Liver (tissue), 9 donors: Measurements from ENCODE around the gene TSPO2. TPM values are rescaled to one million over a fixed set of nuclear protein-coding genes. Genes with fewer than 3 reads are reported as not detected.

Experiments
- DNase-seq: peaks from one replicate; pipeline ENCODE4 v3.0.0-alpha.2; 2017; ENCODE audit warnings: low spot score
- H3K27ac ChIP-seq, 2 donors: one replicate each; pipeline ENCODE4 v1.7.0; 2013; ENCODE audit warnings: inconsistent platforms in 2 of 2, low read length in 2 of 2, control low read depth in 1 of 2, low read depth in 1 of 2, mild to moderate bottlenecking in 1 of 2
- H3K27me3 ChIP-seq, 4 donors: one replicate each; pipeline versions ENCODE4 v1.6.1 to v1.7.0; 2013; ENCODE audit warnings: low read length in 3 of 4, inconsistent platforms in 1 of 4, mild to moderate bottlenecking in 1 of 4, moderate library complexity in 1 of 4; ENCODE audit not compliant: control insufficient read depth in 4 of 4, insufficient read depth in 4 of 4
- H3K36me3 ChIP-seq, 4 donors: one replicate each; pipeline versions ENCODE4 v1.6.1 to v1.7.0; 2013; ENCODE audit warnings: low read length in 3 of 4, mild to moderate bottlenecking in 3 of 4, low read depth in 1 of 4, moderate library complexity in 1 of 4; ENCODE audit not compliant: control insufficient read depth in 4 of 4, insufficient read depth in 3 of 4
- H3K4me1 ChIP-seq, 4 donors: one replicate each; pipeline versions ENCODE4 v1.6.1 to v1.7.0; 2013; ENCODE audit warnings: low read length in 3 of 4, mild to moderate bottlenecking in 3 of 4, moderate library complexity in 1 of 4; ENCODE audit not compliant: control insufficient read depth in 4 of 4, insufficient read depth in 4 of 4
- H3K4me3 ChIP-seq, 3 donors: one replicate each; pipeline versions ENCODE4 v1.6.1 to v1.7.0; 2013; ENCODE audit warnings: low read length in 3 of 3, control low read depth in 1 of 3, low read depth in 1 of 3, mild to moderate bottlenecking in 1 of 3
- H3K9ac ChIP-seq, 2 donors: one replicate each; pipeline ENCODE4 v1.7.0; 2013; ENCODE audit warnings: low read length in 2 of 2, mild to moderate bottlenecking in 2 of 2, moderate library complexity in 2 of 2, control low read depth in 1 of 2, low read depth in 1 of 2
- H3K9me3 ChIP-seq, 4 donors: one replicate each; pipeline versions ENCODE4 v1.6.1 to v1.7.0; 2013; ENCODE audit warnings: low read length in 3 of 4; ENCODE audit not compliant: control insufficient read depth in 4 of 4
- EGR1 ChIP-seq, 2 donors: IDR thresholded peaks; 2 replicates each; pipeline ENCODE4 v1.6.1; 2016 to 2018; ENCODE audit warnings: antibody characterized with exemption in 2 of 2, low read depth in 2 of 2
- FOXA1 ChIP-seq: IDR thresholded peaks from 2 replicates; pipeline ENCODE4 v1.6.1; 2016; ENCODE audit warnings: antibody characterized with exemption
- FOXA2 ChIP-seq: IDR thresholded peaks from 2 replicates; pipeline ENCODE4 v1.6.1; 2016; ENCODE audit warnings: antibody characterized with exemption
- GABPA ChIP-seq, 2 donors: IDR thresholded peaks in 1 of 2; conservative IDR thresholded peaks in 1 of 2; 2 replicates each; pipeline ENCODE4 v1.6.1; 2016; ENCODE audit warnings: antibody characterized with exemption in 2 of 2, mild to moderate bottlenecking in 1 of 2, moderate library complexity in 1 of 2
- HNF4A ChIP-seq, 2 donors: conservative IDR thresholded peaks; 2 replicates each; pipeline ENCODE4 v1.6.1; 2016; ENCODE audit warnings: antibody characterized with exemption in 2 of 2, mild to moderate bottlenecking in 2 of 2
- HNF4G ChIP-seq: IDR thresholded peaks from 2 replicates; pipeline ENCODE4 v1.6.1; 2016; ENCODE audit warnings: antibody characterized with exemption
- JUND ChIP-seq, 2 donors: IDR thresholded peaks; 2 replicates each; pipeline ENCODE4 v1.6.1; 2016; ENCODE audit warnings: antibody characterized with exemption in 2 of 2
- NR2F2 ChIP-seq: IDR thresholded peaks from 2 replicates; pipeline ENCODE4 v1.6.1; 2016; ENCODE audit warnings: antibody characterized with exemption
- RAD21 ChIP-seq, 2 donors: IDR thresholded peaks; 2 replicates each; pipeline ENCODE4 v1.6.1; 2016; ENCODE audit warnings: antibody characterized with exemption in 2 of 2, mild to moderate bottlenecking in 2 of 2
- RXRA ChIP-seq, 2 donors: IDR thresholded peaks; 2 replicates each; pipeline ENCODE4 v1.6.1; 2017 to 2018; ENCODE audit warnings: antibody characterized with exemption in 2 of 2, mild to moderate bottlenecking in 1 of 2
- SP1 ChIP-seq: IDR thresholded peaks from 2 replicates; pipeline ENCODE4 v1.6.1; 2018; ENCODE audit warnings: antibody characterized with exemption, mild to moderate bottlenecking
- TAF1 ChIP-seq: conservative IDR thresholded peaks from 2 replicates; pipeline ENCODE4 v1.6.1; 2016; ENCODE audit warnings: antibody characterized with exemption, mild to moderate bottlenecking
- YY1 ChIP-seq: IDR thresholded peaks from 2 replicates; pipeline ENCODE4 v1.6.1; 2016; ENCODE audit warnings: antibody characterized with exemption, mild to moderate bottlenecking
- WGBS: extraction: QIAGEN DNeasy Blood & Tissue Kit; methylation state at CpG from one replicate; pipeline ENCODE4 v1.1.7; 2013; 5-methylcytosine and 5-hydroxymethylcytosine counted together
- polyA plus RNA-seq, 2 donors: library from polyadenylated mRNA; stranded (reverse) in 1 of 2; unstranded in 1 of 2; fragments of 200-250 nt in 1 of 2; fragments of >200 nt in 1 of 2; fragmentation: Nextera tagmentation in 1 of 2; extraction: Ambion mirVana in 1 of 2; gene quantifications; one replicate each; pipeline versions ENCODE4 v1.2.1 to v1.2.3, GENCODE V29; 2013 to 2015
- total RNA-seq, 2 donors: library from RNA; depleted of rRNA; stranded (reverse); fragments of >200 nt; gene quantifications; one replicate each; pipeline ENCODE4 v1.2.3, GENCODE V29; 2014
- TF ChIP-seq, protein P1 (sequence below): IDR thresholded peaks from 2 replicates; pipeline ENCODE4 v1.6.1; 2016; ENCODE audit warnings: antibody characterized with exemption
- TF ChIP-seq, protein P2 (sequence below): IDR thresholded peaks from 2 replicates; pipeline ENCODE4 v1.6.1; 2016; ENCODE audit warnings: antibody characterized with exemption
- TF ChIP-seq, protein P3 (sequence below): fragments of 150-350 bp; IDR thresholded peaks from 2 replicates; pipeline ENCODE4 v1.5.1; 2017; ENCODE audit warnings: improper control_type of control experiment, low read depth, low read length; ENCODE audit not compliant: missing input control
- TF ChIP-seq, protein P4 (sequence below): IDR thresholded peaks from 2 replicates; pipeline ENCODE4 v1.6.1; 2016; ENCODE audit warnings: antibody characterized with exemption, mild to moderate bottlenecking
- TF ChIP-seq, protein P5 (sequence below): IDR thresholded peaks from 2 replicates; pipeline ENCODE4 v1.6.1; 2016; ENCODE audit warnings: antibody characterized with exemption
- donor health status: healthy.
- donor health status: healthy.
- donor health status: healthy.
- donor health status: healthy.
- donor health status: healthy.

TSPO2 gene
- total and polyA plus RNA-seq, 4 donors: 0.25 to 64.9 (median 0.43) TPM

DNA sequence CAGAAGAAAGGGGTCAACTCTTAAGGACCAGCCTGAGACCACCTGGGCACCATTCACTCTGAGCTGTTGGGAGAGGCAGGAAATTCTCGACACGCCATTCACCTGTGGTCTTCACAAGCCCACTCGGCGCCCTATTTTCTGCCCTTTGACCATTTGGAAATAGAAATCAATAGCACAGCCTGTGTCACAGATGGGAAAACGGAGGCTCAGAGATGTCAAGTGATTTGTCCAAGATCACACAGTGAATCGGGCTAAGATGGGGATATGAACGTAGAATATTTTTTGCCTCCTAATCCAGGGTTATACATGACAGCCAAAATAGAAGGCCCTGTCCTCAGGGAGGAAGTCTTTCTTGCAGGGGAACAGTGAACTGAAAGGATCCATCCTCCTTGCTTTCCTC, 7.7 kb downstream of the TSPO2 start:
- Histone ChIP-seq H3K4me1 (peaks cover 6 to 23% (median 21%) of the 10 kb centered on the region in 4 donors), H3K4me3 (no peak overlapping the region), H3K27me3 (no peaks in the 10 kb centered on the region), H3K9ac (no peak overlapping the region), H3K27ac (no peak overlapping the region), H3K9me3 (no peaks in the 10 kb centered on the region), H3K36me3 (no peaks in the 10 kb centered on the region)
- no peak for DNase-seq
- 94% methylated on average over 7 of the region's 7 CpGs for WGBS
- TF ChIP-seq FOXA2: no peak
- TF ChIP-seq JUND (IDR thresholded peaks at IDR 0.05): no peak
- TF ChIP-seq GABPA (IDR thresholded peaks at IDR 0.05 in 1 of 2, conservative IDR thresholded peaks at IDR 0.05 in 1 of 2): no peak
- no peak for TF ChIP-seq RAD21 (IDR thresholded peaks at IDR 0.05)
- no peak for TF ChIP-seq TAF1
- TF ChIP-seq YY1: no peak
- TF ChIP-seq SP1: no peak
- TF ChIP-seq NR2F2: no peak
- TF ChIP-seq, protein P1, sequence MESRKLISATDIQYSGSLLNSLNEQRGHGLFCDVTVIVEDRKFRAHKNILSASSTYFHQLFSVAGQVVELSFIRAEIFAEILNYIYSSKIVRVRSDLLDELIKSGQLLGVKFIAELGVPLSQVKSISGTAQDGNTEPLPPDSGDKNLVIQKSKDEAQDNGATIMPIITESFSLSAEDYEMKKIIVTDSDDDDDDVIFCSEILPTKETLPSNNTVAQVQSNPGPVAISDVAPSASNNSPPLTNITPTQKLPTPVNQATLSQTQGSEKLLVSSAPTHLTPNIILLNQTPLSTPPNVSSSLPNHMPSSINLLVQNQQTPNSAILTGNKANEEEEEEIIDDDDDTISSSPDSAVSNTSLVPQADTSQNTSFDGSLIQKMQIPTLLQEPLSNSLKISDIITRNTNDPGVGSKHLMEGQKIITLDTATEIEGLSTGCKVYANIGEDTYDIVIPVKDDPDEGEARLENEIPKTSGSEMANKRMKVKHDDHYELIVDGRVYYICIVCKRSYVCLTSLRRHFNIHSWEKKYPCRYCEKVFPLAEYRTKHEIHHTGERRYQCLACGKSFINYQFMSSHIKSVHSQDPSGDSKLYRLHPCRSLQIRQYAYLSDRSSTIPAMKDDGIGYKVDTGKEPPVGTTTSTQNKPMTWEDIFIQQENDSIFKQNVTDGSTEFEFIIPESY: no peak

DNA sequence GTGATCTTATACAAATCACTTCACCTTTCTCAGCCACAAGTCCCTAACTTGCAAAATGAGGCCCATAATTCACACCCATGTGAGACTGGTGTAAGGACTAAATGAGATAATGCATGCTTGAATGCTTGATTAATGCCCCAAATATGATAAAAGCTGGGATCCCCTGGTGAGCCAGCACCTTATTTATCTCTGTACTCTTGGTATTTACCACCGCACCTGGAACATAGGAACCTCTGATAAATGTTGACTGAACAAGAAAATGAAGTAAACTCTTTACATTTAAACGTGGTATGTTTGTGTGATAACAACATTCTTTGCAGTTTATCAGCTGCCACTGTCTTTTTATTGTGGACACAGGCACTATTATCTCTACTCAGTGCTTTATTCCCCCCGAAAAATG, 8.3 kb downstream of the TSPO2 start:
- Histone ChIP-seq H3K9me3 (no peaks in the 10 kb centered on the region), H3K4me3 (no peak overlapping the region), H3K27ac (no peak overlapping the region), H3K9ac (no peak overlapping the region), H3K36me3 (peaks cover 0 to 1% (median 0%) of the 10 kb centered on the region in 4 donors), H3K27me3 (no peaks in the 10 kb centered on the region), H3K4me1 (peaks cover 6 to 18% (median 15%) of the 10 kb centered on the region in 4 donors)
- WGBS: 82% methylated on average over 3 of the region's 3 CpGs
- TF ChIP-seq EGR1 (IDR thresholded peaks at IDR 0.05; ENCODE audit: low read depth in 2 of 2) (no peak), HNF4G (no peak), SP1 (no peak), HNF4A (conservative IDR thresholded peaks at IDR 0.05) (no peak)
- TF ChIP-seq, protein P2, sequence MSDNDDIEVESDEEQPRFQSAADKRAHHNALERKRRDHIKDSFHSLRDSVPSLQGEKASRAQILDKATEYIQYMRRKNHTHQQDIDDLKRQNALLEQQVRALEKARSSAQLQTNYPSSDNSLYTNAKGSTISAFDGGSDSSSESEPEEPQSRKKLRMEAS: no peak
- DNase-seq: no peak

DNA sequence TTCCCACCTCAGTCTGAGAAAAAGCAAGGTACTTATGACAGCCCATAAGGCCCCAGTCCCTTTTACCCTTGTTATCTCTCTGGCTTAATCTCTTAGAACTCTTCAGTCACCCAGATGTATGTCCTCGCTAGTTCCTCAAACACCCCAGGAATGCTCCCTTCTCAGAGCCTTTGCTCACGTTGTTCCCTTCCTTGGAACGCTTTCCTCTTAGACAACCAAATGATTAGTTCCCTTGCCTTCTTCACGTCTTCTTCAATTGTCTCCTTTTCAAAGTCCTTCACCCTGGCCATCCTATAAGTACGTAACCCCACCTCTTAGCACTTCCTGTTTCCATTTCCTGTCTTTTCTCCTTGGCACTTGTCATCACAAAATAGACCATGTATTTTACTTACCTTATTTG, 9.6 kb downstream of the TSPO2 start:
- peaks cover 0 to 4% (median 3%) of the 10 kb centered on the region in 4 donors for H3K4me1 ChIP-seq
- 80% methylated on average over 5 of the region's 5 CpGs for WGBS

More for the DNA sequence above, 9.6 kb downstream of the TSPO2 start:
- H3K9me3 ChIP-seq: no peaks in the 10 kb centered on the region
- TF ChIP-seq GABPA (IDR thresholded peaks at IDR 0.05 in 1 of 2, conservative IDR thresholded peaks at IDR 0.05 in 1 of 2): no peak
- TF ChIP-seq, protein P3, sequence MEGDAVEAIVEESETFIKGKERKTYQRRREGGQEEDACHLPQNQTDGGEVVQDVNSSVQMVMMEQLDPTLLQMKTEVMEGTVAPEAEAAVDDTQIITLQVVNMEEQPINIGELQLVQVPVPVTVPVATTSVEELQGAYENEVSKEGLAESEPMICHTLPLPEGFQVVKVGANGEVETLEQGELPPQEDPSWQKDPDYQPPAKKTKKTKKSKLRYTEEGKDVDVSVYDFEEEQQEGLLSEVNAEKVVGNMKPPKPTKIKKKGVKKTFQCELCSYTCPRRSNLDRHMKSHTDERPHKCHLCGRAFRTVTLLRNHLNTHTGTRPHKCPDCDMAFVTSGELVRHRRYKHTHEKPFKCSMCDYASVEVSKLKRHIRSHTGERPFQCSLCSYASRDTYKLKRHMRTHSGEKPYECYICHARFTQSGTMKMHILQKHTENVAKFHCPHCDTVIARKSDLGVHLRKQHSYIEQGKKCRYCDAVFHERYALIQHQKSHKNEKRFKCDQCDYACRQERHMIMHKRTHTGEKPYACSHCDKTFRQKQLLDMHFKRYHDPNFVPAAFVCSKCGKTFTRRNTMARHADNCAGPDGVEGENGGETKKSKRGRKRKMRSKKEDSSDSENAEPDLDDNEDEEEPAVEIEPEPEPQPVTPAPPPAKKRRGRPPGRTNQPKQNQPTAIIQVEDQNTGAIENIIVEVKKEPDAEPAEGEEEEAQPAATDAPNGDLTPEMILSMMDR: no peak
- no peak for TF ChIP-seq EGR1 (IDR thresholded peaks at IDR 0.05; ENCODE audit: low read depth in 2 of 2)
- no peak for TF ChIP-seq YY1
- no peak for TF ChIP-seq RAD21 (IDR thresholded peaks at IDR 0.05)
- TF ChIP-seq, protein P1: no peak
- TF ChIP-seq, protein P4, sequence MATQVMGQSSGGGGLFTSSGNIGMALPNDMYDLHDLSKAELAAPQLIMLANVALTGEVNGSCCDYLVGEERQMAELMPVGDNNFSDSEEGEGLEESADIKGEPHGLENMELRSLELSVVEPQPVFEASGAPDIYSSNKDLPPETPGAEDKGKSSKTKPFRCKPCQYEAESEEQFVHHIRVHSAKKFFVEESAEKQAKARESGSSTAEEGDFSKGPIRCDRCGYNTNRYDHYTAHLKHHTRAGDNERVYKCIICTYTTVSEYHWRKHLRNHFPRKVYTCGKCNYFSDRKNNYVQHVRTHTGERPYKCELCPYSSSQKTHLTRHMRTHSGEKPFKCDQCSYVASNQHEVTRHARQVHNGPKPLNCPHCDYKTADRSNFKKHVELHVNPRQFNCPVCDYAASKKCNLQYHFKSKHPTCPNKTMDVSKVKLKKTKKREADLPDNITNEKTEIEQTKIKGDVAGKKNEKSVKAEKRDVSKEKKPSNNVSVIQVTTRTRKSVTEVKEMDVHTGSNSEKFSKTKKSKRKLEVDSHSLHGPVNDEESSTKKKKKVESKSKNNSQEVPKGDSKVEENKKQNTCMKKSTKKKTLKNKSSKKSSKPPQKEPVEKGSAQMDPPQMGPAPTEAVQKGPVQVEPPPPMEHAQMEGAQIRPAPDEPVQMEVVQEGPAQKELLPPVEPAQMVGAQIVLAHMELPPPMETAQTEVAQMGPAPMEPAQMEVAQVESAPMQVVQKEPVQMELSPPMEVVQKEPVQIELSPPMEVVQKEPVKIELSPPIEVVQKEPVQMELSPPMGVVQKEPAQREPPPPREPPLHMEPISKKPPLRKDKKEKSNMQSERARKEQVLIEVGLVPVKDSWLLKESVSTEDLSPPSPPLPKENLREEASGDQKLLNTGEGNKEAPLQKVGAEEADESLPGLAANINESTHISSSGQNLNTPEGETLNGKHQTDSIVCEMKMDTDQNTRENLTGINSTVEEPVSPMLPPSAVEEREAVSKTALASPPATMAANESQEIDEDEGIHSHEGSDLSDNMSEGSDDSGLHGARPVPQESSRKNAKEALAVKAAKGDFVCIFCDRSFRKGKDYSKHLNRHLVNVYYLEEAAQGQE: no peak
- TF ChIP-seq, protein P5, sequence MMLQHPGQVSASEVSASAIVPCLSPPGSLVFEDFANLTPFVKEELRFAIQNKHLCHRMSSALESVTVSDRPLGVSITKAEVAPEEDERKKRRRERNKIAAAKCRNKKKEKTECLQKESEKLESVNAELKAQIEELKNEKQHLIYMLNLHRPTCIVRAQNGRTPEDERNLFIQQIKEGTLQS: no peak
- TF ChIP-seq SP1: no peak
- no peak for TF ChIP-seq NR2F2
- no peak for TF ChIP-seq RXRA (IDR thresholded peaks at IDR 0.05)
- TF ChIP-seq JUND (IDR thresholded peaks at IDR 0.05): no peak
- no peak for TF ChIP-seq TAF1
- TF ChIP-seq FOXA2: no peak
- TF ChIP-seq FOXA1: no peak
- TF ChIP-seq HNF4G: no peak
- no peak overlapping the region for H3K9ac ChIP-seq
- DNase-seq: no peak
- H3K27ac ChIP-seq: no peak overlapping the region
- peaks cover 0 to 2% (median 1%) of the 10 kb centered on the region in 4 donors for H3K36me3 ChIP-seq
- no peak overlapping the region for H3K4me3 ChIP-seq
- H3K27me3 ChIP-seq: no peaks in the 10 kb centered on the region
